Stimulated activated CD4-positive, alpha-beta T cell treated with anti-CD3 and anti-CD28 coated beads, Interleukin-4, amount 100 ng/mL, for 48 hours (primary cell): ENCODE data around the gene ZNF217.
A peak's percentile ranks its signal among the peaks of the same experiment; 100 is the strongest.
"Not testable (repeated sequence)": the region's sequence is repeated elsewhere in the genome, so short reads cannot be mapped to it uniquely, and the experiment has no call there.

Experiments
- DNase-seq, 2 donors: peaks; one replicate each; pipeline ENCODE4 v3.0.0-alpha.2; 2020; ENCODE audit warnings: low read depth in 2 of 2

ZNF217 gene

GRCh38 chr20:53583660-53584549 lies 9.7 kb downstream of the ZNF217 start:
- not testable (repeated sequence) for DNase-seq

GRCh38 chr20:53582574-53583351 lies 10.9 kb downstream of the ZNF217 start:
- peak in 1 of 2 donors; percentile 47 for DNase-seq

- no peak for DNase-seq
These were observed 11.4 kb downstream of the ZNF217 start for GRCh38 chr20:53582251-53582570.

DNA sequence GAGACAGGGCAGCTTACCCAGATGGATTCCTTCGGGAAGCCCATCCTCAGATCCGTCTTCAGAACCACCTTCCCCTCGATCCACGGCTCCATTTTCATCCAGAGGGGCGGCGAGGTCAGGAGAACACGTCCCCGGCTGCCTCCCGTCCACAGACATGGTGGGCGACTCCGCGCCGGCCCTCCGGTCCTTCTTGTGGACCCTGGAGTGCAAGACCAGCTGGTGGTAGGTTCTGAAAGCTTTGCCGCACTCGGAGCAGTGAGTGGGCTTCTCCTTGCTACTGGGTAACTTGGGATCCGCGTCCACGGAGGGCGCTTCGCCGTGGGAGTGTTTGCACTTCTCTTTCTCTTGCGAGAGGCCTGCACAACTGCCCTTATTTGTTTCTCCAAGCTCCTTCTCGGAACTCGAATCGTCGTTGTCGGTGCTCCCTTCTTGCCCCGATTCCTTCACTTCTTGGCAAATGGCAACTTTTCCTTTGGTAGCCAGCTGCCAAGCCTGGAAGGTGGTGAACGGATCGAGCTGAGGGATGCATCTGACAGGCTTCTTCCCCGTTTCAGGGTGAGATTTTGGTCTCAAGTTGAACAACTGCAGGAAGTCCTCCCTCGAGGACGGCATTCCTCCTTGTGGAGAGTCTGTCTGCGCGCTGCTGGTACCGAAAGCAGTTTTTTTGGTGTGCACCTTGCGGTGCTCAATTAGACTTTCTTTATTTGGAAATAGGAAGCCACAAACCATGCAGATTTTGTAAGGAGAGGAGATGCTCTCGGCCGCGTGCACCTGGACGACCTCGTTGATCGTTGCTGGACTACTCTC lies 12.0 kb downstream of the ZNF217 start:
- no peak for DNase-seq

GRCh38 chr20:53580376-53581111 lies 13.1 kb downstream of the ZNF217 start:
- DNase-seq: no peak

- no peak for DNase-seq
These were observed 13.9 kb downstream of the ZNF217 start for GRCh38 chr20:53579581-53580375.

DNA sequence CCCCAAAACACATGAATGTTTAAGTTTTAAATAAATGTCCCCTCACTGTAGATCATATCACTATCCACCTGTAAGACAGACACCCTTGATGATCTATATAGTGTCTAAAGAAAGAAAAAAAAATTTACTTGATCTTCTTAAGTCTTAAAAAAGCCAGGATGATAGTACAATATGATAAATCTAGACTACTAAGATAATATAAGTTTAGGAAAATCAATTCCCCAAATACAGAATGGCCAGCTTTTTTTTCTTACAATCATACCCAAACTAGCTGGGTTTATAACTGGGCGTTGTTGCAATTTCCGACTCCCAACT lies 14.4 kb downstream of the ZNF217 start:
- DNase-seq: no peak

GRCh38 chr20:53578492-53579222 lies 15.0 kb downstream of the ZNF217 start:
- peak in 1 of 2 donors; percentile 49 for DNase-seq

DNA sequence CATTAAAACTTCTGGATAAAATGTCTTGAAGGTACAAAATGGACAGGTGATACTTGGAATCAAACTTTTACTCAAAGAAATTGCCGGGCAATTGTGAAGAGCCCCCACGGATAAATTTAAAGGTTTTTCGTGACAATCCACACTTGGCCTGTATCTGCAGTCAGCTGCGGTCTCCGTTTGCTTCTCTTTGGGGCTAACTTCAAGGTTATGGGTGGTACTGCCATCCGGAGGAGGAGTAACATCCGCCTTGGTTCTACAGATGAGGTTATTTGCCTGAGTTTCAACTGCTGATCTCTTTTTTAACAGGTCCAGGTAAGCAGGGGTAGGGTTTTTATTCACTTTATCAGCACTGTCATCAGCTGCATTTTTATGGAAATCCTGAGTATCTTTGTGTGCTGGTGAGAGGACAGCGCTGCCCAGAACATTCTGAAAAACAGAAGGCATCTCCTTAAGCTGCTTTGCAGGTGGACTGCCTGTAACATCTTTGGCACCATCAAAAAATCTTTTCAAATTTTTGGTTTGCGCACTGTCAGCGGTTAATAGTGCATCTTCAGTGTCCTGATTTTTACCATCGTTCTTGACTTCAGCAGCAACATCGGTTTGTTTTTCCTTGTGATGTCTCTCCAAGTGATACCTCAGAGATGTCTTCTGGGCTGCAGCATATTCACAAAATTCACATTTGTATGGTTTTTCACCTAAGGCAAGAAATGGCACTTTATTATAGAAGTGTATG lies 16.9 kb downstream of the ZNF217 start:
- no peak for DNase-seq

- no peak for DNase-seq
These were observed 17.5 kb downstream of the ZNF217 start for GRCh38 chr20:53576195-53576580.

DNA sequence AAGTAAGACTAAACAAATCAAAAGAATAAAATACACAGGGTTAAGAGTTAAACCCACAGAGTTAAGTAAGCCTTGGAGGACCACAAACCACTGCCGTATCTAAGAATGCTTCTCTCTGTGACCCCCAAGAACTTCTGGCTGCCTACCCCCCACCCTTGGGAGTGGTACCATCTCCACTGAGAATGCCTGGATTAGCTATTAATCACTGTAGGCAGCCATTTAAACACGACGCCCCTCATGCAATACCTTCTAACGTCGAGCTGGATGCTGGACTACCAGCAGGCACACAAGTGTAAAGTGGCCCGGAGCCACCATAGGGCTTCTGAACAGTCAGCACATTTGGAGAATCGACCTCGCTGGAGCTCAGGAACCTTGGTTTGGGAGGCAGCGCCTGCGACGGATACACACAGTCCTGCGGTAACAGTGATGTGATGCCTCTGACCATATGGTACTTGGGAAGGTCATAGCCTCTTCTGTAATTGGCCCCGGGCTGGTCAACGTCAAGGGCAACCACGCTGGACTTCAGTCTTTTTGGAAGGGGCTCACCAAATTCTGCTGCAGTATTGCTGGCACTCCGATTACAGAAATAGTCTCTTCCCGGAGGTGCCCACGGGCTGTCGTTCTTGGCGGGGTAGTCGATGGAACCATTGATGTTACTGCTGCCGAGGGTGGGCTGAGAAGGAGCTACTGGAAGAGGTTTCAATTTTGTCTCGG lies 18.0 kb downstream of the ZNF217 start:
- DNase-seq: no peak

- no peak for DNase-seq
These were observed 18.8 kb downstream of the ZNF217 start for GRCh38 chr20:53574819-53575218.

DNA sequence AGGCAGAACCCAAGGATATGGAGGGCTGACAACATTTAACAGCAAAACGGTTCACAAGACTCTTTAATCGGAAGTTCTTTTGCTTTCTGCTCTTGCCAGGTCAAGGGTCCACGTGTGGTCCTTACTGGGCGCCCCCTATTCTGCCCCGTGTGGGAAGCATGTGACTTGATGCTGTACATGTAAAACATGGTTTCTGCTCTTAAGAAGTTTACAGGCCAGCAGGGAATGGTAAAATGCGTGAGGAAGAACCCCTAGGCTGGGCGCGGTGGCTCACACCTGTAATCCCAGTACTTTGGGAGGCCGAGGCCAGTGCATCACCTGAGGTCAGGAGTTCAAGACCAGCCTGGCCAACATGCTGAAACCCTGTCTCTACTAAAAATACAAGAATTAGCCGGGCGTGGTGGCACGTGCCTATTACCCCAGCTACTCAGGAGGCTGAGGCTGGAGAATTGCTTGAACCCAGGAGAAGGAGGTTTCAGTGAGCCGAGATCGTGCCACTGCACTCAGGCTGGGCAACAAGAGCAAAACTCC lies 19.3 kb downstream of the ZNF217 start:
- DNase-seq: no peak

DNA sequence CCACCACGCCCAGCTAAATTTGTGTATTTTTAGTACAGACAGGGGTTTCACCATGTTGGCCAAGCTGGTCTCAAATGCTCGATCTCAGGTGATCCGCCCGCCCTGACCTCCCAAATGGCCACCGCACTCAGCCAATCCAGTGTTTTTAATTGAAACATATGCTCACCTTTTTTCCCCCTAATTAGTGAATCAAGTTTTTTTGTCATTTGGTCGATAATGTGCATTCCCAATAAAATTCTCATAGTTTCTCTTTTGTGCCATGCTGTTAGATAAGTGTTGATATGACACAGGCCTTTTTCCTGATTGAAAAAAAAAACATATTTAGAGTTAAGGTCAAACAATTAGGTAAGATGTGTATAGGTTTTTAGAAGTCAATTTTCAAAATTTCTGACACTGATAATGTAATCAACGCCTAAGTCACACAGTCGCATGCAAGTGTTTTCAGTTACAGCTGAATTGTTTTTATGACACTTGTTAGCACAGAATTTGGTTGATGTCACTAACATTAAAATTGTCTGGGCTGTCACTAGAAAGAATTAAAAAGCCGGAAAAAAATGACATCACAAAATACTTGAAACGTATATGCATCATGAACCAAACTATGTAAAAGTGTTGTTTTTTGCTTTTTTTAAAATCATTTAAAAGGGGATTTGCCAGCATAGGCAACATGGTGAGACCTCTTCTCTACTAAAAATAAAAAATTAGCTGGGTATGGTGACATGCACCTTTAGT lies 21.9 kb downstream of the ZNF217 start:
- DNase-seq: no peak

- no peak for DNase-seq
These were observed 23.0 kb downstream of the ZNF217 start for GRCh38 chr20:53570446-53571276.

- no peak for DNase-seq
These were observed 23.9 kb downstream of the ZNF217 start for GRCh38 chr20:53569606-53570307.
